Natural killer cell (primary cell): ENCODE data around the gene CMTM8. TPM values are rescaled to one million over a fixed set of nuclear protein-coding genes. Genes with fewer than 3 reads are reported as not detected.

ENCODE experiments used
- ATAC-seq, 3 donors: fragments of 150-1000 bp in 2 of 3; fragments of 200-7000 bp in 1 of 3; cut with Tn5 transposase; 1 replicate in 1 of 3; 2 replicates in 2 of 3; pipeline ENCODE4 v1.10.0; 2021; ENCODE audit warnings: mild to moderate bottlenecking in 2 of 3, moderate library complexity in 2 of 3
- DNase-seq, 2 donors: peaks; one replicate each; pipeline versions ENCODE4 v3.0.0 to v3.0.0-alpha.2; 2013 to 2021; ENCODE audit warnings: mixed read lengths in 1 of 2
- H3K27ac ChIP-seq: one replicate; pipeline ENCODE4 v1.5.1; 2013; ENCODE audit warnings: mild to moderate bottlenecking, low read length
- H3K27me3 ChIP-seq: one replicate; pipeline ENCODE4 v1.6.1; 2013; ENCODE audit warnings: low read length; ENCODE audit not compliant: control insufficient read depth, insufficient read depth
- H3K36me3 ChIP-seq: one replicate; pipeline ENCODE4 v1.6.1; 2013; ENCODE audit warnings: low read length; ENCODE audit not compliant: control insufficient read depth, insufficient read depth
- H3K4me1 ChIP-seq: one replicate; pipeline ENCODE4 v1.6.1; 2013; ENCODE audit warnings: low read length; ENCODE audit not compliant: control insufficient read depth, insufficient read depth
- H3K4me3 ChIP-seq: one replicate; pipeline ENCODE4 v1.5.1; 2013; ENCODE audit warnings: low read length
- H3K9me3 ChIP-seq: one replicate; pipeline ENCODE4 v1.6.1; 2013; ENCODE audit warnings: low read length; ENCODE audit not compliant: control insufficient read depth, insufficient read depth
- H3K27ac Mint-ChIP-seq, 2 donors: one replicate each; pipeline ENCODE4 v1.8.0; 2022; ENCODE audit warnings: mild to moderate bottlenecking in 2 of 2, mixed read lengths in 2 of 2, moderate library complexity in 1 of 2
- H3K27me3 Mint-ChIP-seq, 2 donors: one replicate each; pipeline ENCODE4 v1.8.0; 2022; ENCODE audit warnings: low read depth in 2 of 2, mixed read lengths in 2 of 2
- H3K36me3 Mint-ChIP-seq: one replicate; pipeline ENCODE4 v1.8.0; 2022; ENCODE audit warnings: mixed read lengths
- H3K4me1 Mint-ChIP-seq, 2 donors: one replicate each; pipeline ENCODE4 v1.8.0; 2022; ENCODE audit warnings: mixed read lengths in 2 of 2
- H3K4me3 Mint-ChIP-seq: one replicate; pipeline ENCODE4 v1.8.0; 2022; ENCODE audit warnings: mild to moderate bottlenecking, moderate library complexity, mixed read lengths
- H3K9me3 Mint-ChIP-seq, 2 donors: one replicate each; pipeline ENCODE4 v1.8.0; 2022; ENCODE audit warnings: mixed read lengths in 2 of 2
- WGBS: methylation state at CpG from one replicate; pipeline ENCODE4 v1.1.7; 2013; ENCODE audit warnings: missing lambda C conversion rate; ENCODE audit not compliant: insufficient coverage; 5-methylcytosine and 5-hydroxymethylcytosine counted together
- intact Hi-C: fragments of 100-400 bp; cut with micrococcal nuclease; formaldehyde crosslinking; loops from one replicate; pipeline ENCODE4 v1.14.2; 2022
- total RNA-seq, 4 donors: library from RNA; stranded (reverse); fragments of 120-200 nt in 1 of 4; gene quantifications; one replicate each; pipeline versions ENCODE4 v1.2.3 to v1.2.4, GENCODE V29; 2013 to 2022
- TF ChIP-seq, protein P1 (sequence below): fragments of 200-600 bp; IDR thresholded peaks from one replicate; pipeline ENCODE4 v1.8.0; 2022; ENCODE audit warnings: antibody characterized with exemption

CMTM8 gene
- total RNA-seq, 3 donors from 2014 or later (not counting 1 experiment from before 2014, with no cell fraction given): 0.31 to 0.88 (median 0.83) TPM

DNA sequence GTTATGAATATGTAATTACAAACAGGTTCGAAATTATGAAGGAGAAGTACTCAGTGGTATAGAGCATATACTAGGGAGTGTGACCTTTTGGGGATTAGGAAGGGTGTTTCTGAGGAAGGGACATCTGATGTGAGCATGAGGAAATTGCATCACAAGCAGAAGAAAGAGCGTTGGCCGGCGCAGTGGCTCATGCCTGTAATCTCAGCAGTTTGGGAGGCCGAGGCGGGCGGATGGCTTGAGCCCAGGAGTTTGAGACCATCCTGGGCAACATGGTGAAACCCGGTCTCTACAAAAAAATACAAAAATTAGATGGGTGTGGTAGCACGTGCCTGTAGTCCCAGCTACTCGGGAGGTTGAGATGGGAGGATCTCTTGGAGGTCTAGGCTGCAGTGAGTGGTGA lies 160.1 kb downstream of the CMTM8 start:
- H3K36me3 Mint-ChIP-seq: no peaks in the 10 kb centered on the region
- Histone ChIP-seq H3K9me3 (no peaks in the 10 kb centered on the region), H3K27ac (no peak overlapping the region), H3K4me1 (peaks cover 29% of the 10 kb centered on the region), H3K4me3 (no peak overlapping the region), H3K36me3 (no peaks in the 10 kb centered on the region), H3K27me3 (no peaks in the 10 kb centered on the region)
- TF ChIP-seq, protein P1, sequence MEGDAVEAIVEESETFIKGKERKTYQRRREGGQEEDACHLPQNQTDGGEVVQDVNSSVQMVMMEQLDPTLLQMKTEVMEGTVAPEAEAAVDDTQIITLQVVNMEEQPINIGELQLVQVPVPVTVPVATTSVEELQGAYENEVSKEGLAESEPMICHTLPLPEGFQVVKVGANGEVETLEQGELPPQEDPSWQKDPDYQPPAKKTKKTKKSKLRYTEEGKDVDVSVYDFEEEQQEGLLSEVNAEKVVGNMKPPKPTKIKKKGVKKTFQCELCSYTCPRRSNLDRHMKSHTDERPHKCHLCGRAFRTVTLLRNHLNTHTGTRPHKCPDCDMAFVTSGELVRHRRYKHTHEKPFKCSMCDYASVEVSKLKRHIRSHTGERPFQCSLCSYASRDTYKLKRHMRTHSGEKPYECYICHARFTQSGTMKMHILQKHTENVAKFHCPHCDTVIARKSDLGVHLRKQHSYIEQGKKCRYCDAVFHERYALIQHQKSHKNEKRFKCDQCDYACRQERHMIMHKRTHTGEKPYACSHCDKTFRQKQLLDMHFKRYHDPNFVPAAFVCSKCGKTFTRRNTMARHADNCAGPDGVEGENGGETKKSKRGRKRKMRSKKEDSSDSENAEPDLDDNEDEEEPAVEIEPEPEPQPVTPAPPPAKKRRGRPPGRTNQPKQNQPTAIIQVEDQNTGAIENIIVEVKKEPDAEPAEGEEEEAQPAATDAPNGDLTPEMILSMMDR: no peak
- peak in 1 of 2 donors; percentile 17 for DNase-seq
- no peak for ATAC-seq
- no peak overlapping the region for H3K4me3 Mint-ChIP-seq
- no peaks in the 10 kb centered on the region for H3K9me3 Mint-ChIP-seq
- intact Hi-C loops: loop anchor here (5.0 kb wide), 1 partner anchor 221 kb away; no protein-coding TSS in a partner anchor
- no peaks in the 10 kb centered on the region for H3K27me3 Mint-ChIP-seq
- H3K4me1 Mint-ChIP-seq: peaks cover 42 to 43% of the 10 kb centered on the region in 2 donors
- peak overlapping the region; percentile 10 to 31 for H3K27ac Mint-ChIP-seq
- WGBS: 80% methylated on average over 10 of the region's 10 CpGs

DNA sequence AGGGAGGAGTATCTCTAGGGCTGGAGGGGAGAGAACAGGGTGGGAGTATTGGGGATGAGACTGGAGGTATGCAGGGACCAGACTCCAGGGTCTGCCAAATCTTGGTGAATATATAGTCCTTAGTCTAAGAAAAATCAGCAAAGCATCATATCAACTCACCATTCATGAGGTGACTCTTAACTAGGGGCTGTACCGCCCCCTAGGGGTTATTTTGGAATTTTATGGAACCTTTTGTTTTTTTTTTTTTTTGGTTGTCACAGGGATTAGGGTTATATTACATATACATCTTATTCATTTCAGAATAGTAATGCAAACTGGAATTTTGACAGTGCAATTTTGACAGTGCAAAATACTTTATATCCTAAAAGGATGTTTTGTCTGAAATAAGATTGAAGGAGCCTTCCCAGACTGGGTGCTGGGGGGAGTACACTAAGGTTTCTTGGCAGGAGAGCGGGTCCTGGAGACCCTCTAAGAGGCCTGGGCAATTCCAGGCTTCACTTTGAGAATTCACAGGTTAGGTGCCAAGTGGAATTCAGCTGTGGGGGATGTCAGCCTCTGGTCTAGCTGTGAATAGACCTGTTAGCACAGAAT lies 160.6 kb downstream of the CMTM8 start:
- H3K27ac Mint-ChIP-seq: peak overlapping the region; percentile 10 to 31

DNA sequence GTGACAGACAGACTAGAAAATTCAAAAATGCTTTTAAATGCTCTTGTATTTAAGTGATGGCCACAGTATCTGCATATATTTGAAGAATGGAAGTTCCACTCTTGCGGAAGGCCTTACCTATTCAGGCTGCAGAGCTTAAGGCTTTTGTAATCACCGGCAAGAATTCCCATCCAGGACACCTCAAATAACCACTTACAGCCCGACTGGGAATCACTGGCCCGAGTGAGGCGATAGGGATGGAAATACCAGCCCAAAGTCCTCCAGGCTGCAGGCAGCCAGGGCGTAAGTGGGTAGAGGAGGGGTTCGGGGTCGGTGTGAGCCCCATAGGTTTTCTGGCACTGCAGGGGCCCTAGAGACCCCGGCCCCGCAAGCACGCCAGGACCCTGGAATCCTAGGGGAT lies 162.6 kb downstream of the CMTM8 start:
- intact Hi-C loops: no loop called here
- ATAC-seq (peak in 1 of 3 donors; percentile 11), DNase-seq (no peak)
- TF ChIP-seq, protein P1: no peak
- Histone ChIP-seq H3K27ac (peak overlapping the region; percentile 68), H3K4me1 (peaks cover 23% of the 10 kb centered on the region), H3K4me3 (peak overlapping the region; percentile 45), H3K27me3 (no peaks in the 10 kb centered on the region), H3K9me3 (no peaks in the 10 kb centered on the region), H3K36me3 (no peaks in the 10 kb centered on the region)
- WGBS: 21% methylated on average over 11 of the region's 11 CpGs
- H3K4me1 Mint-ChIP-seq: peaks cover 27 to 28% of the 10 kb centered on the region in 2 donors
- H3K27ac Mint-ChIP-seq: peak overlapping the region; percentile 89 to 94
- H3K27me3 Mint-ChIP-seq: no peaks in the 10 kb centered on the region
- no peaks in the 10 kb centered on the region for H3K36me3 Mint-ChIP-seq
- peak overlapping the region; percentile 93 for H3K4me3 Mint-ChIP-seq
- H3K9me3 Mint-ChIP-seq: no peaks in the 10 kb centered on the region

More for the DNA sequence above, 160.6 kb downstream of the CMTM8 start:
- Histone ChIP-seq H3K4me3 (no peak overlapping the region), H3K9me3 (no peaks in the 10 kb centered on the region), H3K4me1 (peaks cover 29% of the 10 kb centered on the region), H3K36me3 (no peaks in the 10 kb centered on the region), H3K27ac (no peak overlapping the region), H3K27me3 (no peaks in the 10 kb centered on the region)
- H3K27me3 Mint-ChIP-seq: no peaks in the 10 kb centered on the region
- WGBS: 100% methylated on average over 1 of the region's 2 CpGs
- DNase-seq: peak in 1 of 2 donors; percentile 87
- ATAC-seq: peak; percentile 37 to 45 (median 42)
- intact Hi-C loops: loop anchor here (1.0 to 5.0 kb wide), 3 partner anchors 24 to 222 kb away; no protein-coding TSS in a partner anchor
- peak overlapping the region; percentile 45 for H3K4me3 Mint-ChIP-seq
- no peaks in the 10 kb centered on the region for H3K36me3 Mint-ChIP-seq
- TF ChIP-seq, protein P1: peak; percentile 68
- H3K4me1 Mint-ChIP-seq: peaks cover 39 to 41% of the 10 kb centered on the region in 2 donors
- no peaks in the 10 kb centered on the region for H3K9me3 Mint-ChIP-seq
